Caco-2 (cell line): Measurements from ENCODE around the gene OR10J4. TPM values are rescaled to one million over a fixed set of nuclear protein-coding genes. Genes with fewer than 3 reads are reported as not detected.
"Not testable (repeated sequence)": the region's sequence is repeated elsewhere in the genome, so short reads cannot be mapped to it uniquely, and the experiment has no call there.

Experiments used
- BruUV-seq: library from RNA; stranded (reverse); fragments of 400-500 nt; replicated peaks from 2 replicates; lab custom pipeline; 2021; lab: Mats Ljungman, UMichigan
- CTCF ChIA-PET: fragments of 300-600 bp; sonication (Branson Sonifier 250); formaldehyde crosslinking; loops from one replicate; lab custom pipeline; 2022; ENCODE audit warnings: antibody characterized with exemption; lab: Charles Lee
- POLR2A ChIA-PET: fragments of 300-600 bp; sonication (Branson Sonifier 250); formaldehyde crosslinking; loops from one replicate; lab custom pipeline; 2022; ENCODE audit warnings: antibody characterized with exemption; lab: Charles Lee
- DNase-seq, 2 experiments: peaks; one replicate each; pipeline versions ENCODE4 v3.0.0 to v3.0.0-alpha.2; 2020 to 2022
- H3K27me3 ChIP-seq: replicated peaks from 2 replicates; pipeline ENCODE4 v1.6.0; 2011; ENCODE audit warnings: low read length; ENCODE audit not compliant: control insufficient read depth, insufficient read depth
- H3K36me3 ChIP-seq: 2 replicates; pipeline ENCODE4 v1.5.1; 2011; ENCODE audit warnings: low read length; ENCODE audit not compliant: control insufficient read depth, insufficient read depth
- H3K4me1 ChIP-seq: fragments of 250-450 bp; sonication (Bioruptor Pico); 2 replicates; pipeline ENCODE4 v1.5.1; 2020; ENCODE audit warnings: mild to moderate bottlenecking
- H3K4me3 ChIP-seq: 2 replicates; pipeline ENCODE4 v1.5.1; 2011; ENCODE audit warnings: low read depth, mild to moderate bottlenecking, control low read depth, low read length
- H3K9me3 ChIP-seq: fragments of 250-450 bp; sonication (Bioruptor Pico); 2 replicates; pipeline ENCODE4 v1.5.1; 2020; ENCODE audit warnings: mild to moderate bottlenecking, moderate library complexity
- H3K27ac Mint-ChIP-seq: one replicate; pipeline ENCODE4 v1.8.0; 2022; ENCODE audit warnings: mixed read lengths; ENCODE audit not compliant: unreplicated experiment
- H3K27me3 Mint-ChIP-seq: one replicate; pipeline ENCODE4 v1.8.0; 2022; ENCODE audit warnings: mixed read lengths; ENCODE audit not compliant: insufficient read depth, unreplicated experiment
- H3K36me3 Mint-ChIP-seq: one replicate; pipeline ENCODE4 v1.8.0; 2022; ENCODE audit warnings: mild to moderate bottlenecking, mixed read lengths; ENCODE audit not compliant: insufficient read depth, unreplicated experiment
- H3K4me1 Mint-ChIP-seq: one replicate; pipeline ENCODE4 v1.8.0; 2022; ENCODE audit warnings: low read depth, mixed read lengths; ENCODE audit not compliant: unreplicated experiment
- H3K4me3 Mint-ChIP-seq: one replicate; pipeline ENCODE4 v1.8.0; 2022; ENCODE audit warnings: mild to moderate bottlenecking, moderate library complexity, mixed read lengths; ENCODE audit not compliant: unreplicated experiment
- H3K9me3 Mint-ChIP-seq: one replicate; pipeline ENCODE4 v1.8.0; 2022; ENCODE audit warnings: mixed read lengths; ENCODE audit not compliant: unreplicated experiment
- intact Hi-C: fragments of 100-400 bp; cut with micrococcal nuclease; formaldehyde crosslinking; loops from one replicate; pipeline ENCODE4 v1.10.0; 2022; ENCODE audit not compliant: unreplicated experiment
- total RNA-seq: library from RNA; stranded (reverse); gene quantifications from 2 replicates; pipeline ENCODE4 v1.2.3, GENCODE V29; 2022
- TF ChIP-seq, protein P1 (sequence below), 2 experiments: fragments of 200-600 bp in 1 of 2; IDR thresholded peaks; 1 replicate in 1 of 2; 2 replicates in 1 of 2; pipeline versions ENCODE4 v1.5.1 to v1.8.0; 2011 to 2022; ENCODE audit warnings: antibody characterized with exemption in 1 of 2, control low read depth in 1 of 2, inconsistent platforms in 1 of 2, low read depth in 1 of 2, low read length in 1 of 2, mild to moderate bottlenecking in 1 of 2, moderate library complexity in 1 of 2; ENCODE audit not compliant: insufficient read depth in 1 of 2, severe bottlenecking in 1 of 2, unreplicated experiment in 1 of 2

OR10J4 gene
- total RNA-seq, 1 experiment from 2014 or later: not detected

DNA sequence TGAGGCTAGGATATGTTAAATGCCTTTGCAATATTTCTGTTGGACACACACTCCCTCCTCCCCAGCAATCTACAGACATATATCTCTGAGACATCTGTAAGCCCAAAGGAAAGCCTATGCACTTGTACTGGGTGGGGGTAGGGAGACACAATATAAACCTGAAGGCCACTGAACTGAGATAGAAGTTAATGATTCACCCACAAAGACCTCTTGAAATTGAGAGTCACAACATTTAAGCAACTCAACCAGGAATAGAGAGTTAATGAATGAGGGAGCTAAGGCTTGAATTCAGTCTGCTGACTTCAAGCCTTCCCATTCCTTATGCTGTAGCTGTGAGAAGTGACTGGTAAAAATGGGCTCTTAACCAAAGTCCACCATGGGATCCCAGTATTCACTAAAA lies 12.5 kb downstream of the OR10J4 start:
- Mint-ChIP-seq H3K27me3 (no peaks in the 10 kb centered on the region), H3K36me3 (no peaks in the 10 kb centered on the region), H3K4me1 (no peaks in the 10 kb centered on the region), H3K9me3 (peaks cover 16% of the 10 kb centered on the region), H3K27ac (no peak overlapping the region), H3K4me3 (no peak overlapping the region)
- ChIA-PET POLR2A (no interaction called here), CTCF (no interaction called here)
- Histone ChIP-seq H3K36me3 (no peaks in the 10 kb centered on the region), H3K4me3 (no peak overlapping the region), H3K9me3 (no peaks in the 10 kb centered on the region), H3K27me3 (no peaks in the 10 kb centered on the region), H3K4me1 (peaks cover 6% of the 10 kb centered on the region)
- BruUV-seq: no TSS peak
- DNase-seq: no peak
- intact Hi-C loops: no loop called here
- TF ChIP-seq, protein P1, sequence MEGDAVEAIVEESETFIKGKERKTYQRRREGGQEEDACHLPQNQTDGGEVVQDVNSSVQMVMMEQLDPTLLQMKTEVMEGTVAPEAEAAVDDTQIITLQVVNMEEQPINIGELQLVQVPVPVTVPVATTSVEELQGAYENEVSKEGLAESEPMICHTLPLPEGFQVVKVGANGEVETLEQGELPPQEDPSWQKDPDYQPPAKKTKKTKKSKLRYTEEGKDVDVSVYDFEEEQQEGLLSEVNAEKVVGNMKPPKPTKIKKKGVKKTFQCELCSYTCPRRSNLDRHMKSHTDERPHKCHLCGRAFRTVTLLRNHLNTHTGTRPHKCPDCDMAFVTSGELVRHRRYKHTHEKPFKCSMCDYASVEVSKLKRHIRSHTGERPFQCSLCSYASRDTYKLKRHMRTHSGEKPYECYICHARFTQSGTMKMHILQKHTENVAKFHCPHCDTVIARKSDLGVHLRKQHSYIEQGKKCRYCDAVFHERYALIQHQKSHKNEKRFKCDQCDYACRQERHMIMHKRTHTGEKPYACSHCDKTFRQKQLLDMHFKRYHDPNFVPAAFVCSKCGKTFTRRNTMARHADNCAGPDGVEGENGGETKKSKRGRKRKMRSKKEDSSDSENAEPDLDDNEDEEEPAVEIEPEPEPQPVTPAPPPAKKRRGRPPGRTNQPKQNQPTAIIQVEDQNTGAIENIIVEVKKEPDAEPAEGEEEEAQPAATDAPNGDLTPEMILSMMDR (IDR thresholded peaks at IDR 0.05; ENCODE audit: insufficient read depth in 1 of 2, low read depth in 1 of 2, low read length in 1 of 2, severe bottlenecking in 1 of 2, unreplicated experiment in 1 of 2): no peak

DNA sequence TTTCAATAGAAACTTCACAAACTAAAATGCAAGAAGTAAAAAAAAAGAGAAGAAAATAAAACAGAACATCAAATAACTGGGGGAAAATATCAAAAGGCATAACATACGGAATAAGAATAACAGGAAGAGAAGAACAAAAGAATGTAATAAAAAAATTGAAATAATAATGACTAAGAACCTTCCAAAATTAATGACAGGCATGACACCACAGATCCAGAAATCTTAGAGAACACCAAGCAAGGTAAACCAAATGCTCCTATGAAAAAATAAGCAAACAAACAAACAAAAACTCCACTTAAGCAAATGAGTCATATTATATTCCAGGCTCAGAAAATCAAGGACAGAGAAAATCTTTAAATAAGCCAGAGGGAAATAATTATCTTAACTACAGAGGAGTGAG lies 16.2 kb downstream of the OR10J4 start:
- Mint-ChIP-seq H3K4me3 (no peak overlapping the region), H3K27ac (no peak overlapping the region), H3K9me3 (peaks cover 25% of the 10 kb centered on the region), H3K36me3 (no peaks in the 10 kb centered on the region), H3K27me3 (no peaks in the 10 kb centered on the region), H3K4me1 (no peaks in the 10 kb centered on the region)
- CTCF ChIA-PET: no interaction called here
- Histone ChIP-seq H3K27me3 (no peaks in the 10 kb centered on the region), H3K4me1 (no peaks in the 10 kb centered on the region; the same call in 1 of the 2 replicates), H3K9me3 (no peaks in the 10 kb centered on the region), H3K36me3 (no peaks in the 10 kb centered on the region), H3K4me3 (no peak overlapping the region)
- TF ChIP-seq, protein P1 (IDR thresholded peaks at IDR 0.05; ENCODE audit: insufficient read depth in 1 of 2, low read depth in 1 of 2, low read length in 1 of 2, severe bottlenecking in 1 of 2, unreplicated experiment in 1 of 2): no peak
- no peak for DNase-seq
- POLR2A ChIA-PET: no interaction called here
- BruUV-seq: no TSS peak
- intact Hi-C loops: no loop called here

DNA sequence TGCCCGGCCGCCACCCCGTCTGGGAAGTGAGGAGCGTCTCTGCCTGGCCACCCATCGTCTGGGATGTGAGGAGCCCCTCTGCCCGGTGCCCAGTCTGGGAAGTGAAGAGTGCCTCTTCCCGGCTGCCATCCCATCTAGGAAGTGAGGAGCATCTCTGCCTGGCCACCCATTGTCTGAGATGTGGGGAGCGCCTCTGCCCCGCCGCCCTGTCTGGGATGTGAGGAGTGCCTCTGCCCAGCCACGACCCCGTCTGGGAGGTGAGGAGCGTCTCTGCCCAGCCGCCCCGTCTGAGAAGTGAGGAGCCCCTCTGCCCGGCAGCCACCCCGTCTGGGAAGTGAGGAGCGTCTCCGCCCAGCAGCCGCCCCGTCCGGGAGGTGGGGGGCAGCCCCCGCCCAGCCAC lies 17.6 kb downstream of the OR10J4 start:
- H3K9me3 ChIP-seq, H3K36me3 Mint-ChIP-seq, H3K4me1 ChIP-seq, H3K27me3 Mint-ChIP-seq, POLR2A ChIA-PET, BruUV-seq, H3K36me3 ChIP-seq, intact Hi-C loops, H3K27ac Mint-ChIP-seq, H3K4me3 Mint-ChIP-seq, H3K4me3 ChIP-seq, H3K4me1 Mint-ChIP-seq, CTCF ChIA-PET, DNase-seq, H3K27me3 ChIP-seq: not testable (repeated sequence)
- peaks cover 25% of the 10 kb centered on the region for H3K9me3 Mint-ChIP-seq

DNA sequence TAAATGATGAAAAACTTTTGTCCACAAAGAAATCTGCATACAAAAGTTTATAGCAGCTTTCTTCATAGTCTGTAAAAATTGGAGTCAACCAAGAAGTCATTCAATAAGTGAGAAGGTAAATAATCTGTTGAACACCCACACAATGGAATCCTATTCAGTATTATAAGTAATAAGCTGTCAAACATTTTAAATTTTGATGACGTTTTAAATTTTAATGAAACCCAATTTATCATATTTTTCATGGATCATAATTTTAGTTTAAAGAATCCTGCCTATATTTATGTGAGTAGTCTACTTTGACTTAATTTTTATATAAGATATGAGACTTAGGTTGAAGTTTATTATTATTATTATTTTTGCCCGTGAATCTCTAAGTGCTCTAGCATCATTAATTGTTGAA lies 27.5 kb downstream of the OR10J4 start:
- TF ChIP-seq, protein P1 (IDR thresholded peaks at IDR 0.05; ENCODE audit: insufficient read depth in 1 of 2, low read depth in 1 of 2, low read length in 1 of 2, severe bottlenecking in 1 of 2, unreplicated experiment in 1 of 2): no peak
- no peak overlapping the region for H3K4me3 ChIP-seq
- no peak for DNase-seq
- BruUV-seq: no TSS peak
- H3K36me3 Mint-ChIP-seq: no peaks in the 10 kb centered on the region
- H3K27me3 Mint-ChIP-seq: no peaks in the 10 kb centered on the region
- H3K4me3 Mint-ChIP-seq: no peak overlapping the region
- peaks cover 35% of the 10 kb centered on the region for H3K9me3 Mint-ChIP-seq
- no peaks in the 10 kb centered on the region for H3K4me1 ChIP-seq
- H3K27ac Mint-ChIP-seq: no peak overlapping the region
- ChIA-PET CTCF (no interaction called here), POLR2A (no interaction called here)
- no peaks in the 10 kb centered on the region for H3K36me3 ChIP-seq
- no peaks in the 10 kb centered on the region for H3K27me3 ChIP-seq
- intact Hi-C loops: no loop called here
- H3K4me1 Mint-ChIP-seq: no peaks in the 10 kb centered on the region
- peaks cover 13% of the 10 kb centered on the region for H3K9me3 ChIP-seq
